ENCODE measurements around the gene PMF1. TPM values are rescaled to one million over a fixed set of nuclear protein-coding genes. Genes with fewer than 3 reads are reported as not detected.

The PMF1 gene
- total RNA-seq, 1 donor from 2014 or later, result 83.3 TPM

DNA sequence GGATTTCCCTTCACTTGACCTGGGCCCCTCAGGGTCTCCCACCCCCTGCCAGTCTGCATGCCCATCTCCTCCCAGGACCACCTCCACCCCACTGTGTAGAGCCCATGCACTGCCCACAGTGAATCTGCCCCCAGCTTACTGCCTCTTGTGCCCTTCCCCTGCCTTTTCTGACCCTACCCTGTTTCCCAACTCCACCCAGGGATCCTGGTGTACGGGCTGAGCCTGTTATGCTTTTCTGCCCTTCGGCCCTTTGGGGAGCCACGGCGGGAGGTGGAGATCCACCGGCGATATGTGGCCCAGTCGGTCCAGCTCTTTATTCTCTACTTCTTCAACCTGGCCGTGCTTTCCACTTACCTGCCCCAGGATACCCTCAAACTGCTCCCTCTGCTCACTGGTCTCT lies 73.3 kb downstream of the PMF1 start:
- Mint-ChIP-seq H3K27me3 (ENCODE audit: low read depth) (no peaks in the 10 kb centered on the region), H3K27ac (ENCODE audit: unreplicated experiment) (no peak overlapping the region), H3K4me3 (peak overlapping the region; percentile 68), H3K9me3 (no peaks in the 10 kb centered on the region), H3K4me1 (peaks cover 24% of the 10 kb centered on the region), H3K36me3 (ENCODE audit: low read depth) (no peaks in the 10 kb centered on the region)
- no peak for DNase-seq (ENCODE audit: low read depth, low spot score)
- TF ChIP-seq, protein P1, sequence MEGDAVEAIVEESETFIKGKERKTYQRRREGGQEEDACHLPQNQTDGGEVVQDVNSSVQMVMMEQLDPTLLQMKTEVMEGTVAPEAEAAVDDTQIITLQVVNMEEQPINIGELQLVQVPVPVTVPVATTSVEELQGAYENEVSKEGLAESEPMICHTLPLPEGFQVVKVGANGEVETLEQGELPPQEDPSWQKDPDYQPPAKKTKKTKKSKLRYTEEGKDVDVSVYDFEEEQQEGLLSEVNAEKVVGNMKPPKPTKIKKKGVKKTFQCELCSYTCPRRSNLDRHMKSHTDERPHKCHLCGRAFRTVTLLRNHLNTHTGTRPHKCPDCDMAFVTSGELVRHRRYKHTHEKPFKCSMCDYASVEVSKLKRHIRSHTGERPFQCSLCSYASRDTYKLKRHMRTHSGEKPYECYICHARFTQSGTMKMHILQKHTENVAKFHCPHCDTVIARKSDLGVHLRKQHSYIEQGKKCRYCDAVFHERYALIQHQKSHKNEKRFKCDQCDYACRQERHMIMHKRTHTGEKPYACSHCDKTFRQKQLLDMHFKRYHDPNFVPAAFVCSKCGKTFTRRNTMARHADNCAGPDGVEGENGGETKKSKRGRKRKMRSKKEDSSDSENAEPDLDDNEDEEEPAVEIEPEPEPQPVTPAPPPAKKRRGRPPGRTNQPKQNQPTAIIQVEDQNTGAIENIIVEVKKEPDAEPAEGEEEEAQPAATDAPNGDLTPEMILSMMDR (conservative IDR thresholded peaks at IDR 0.05), result no peak

Other genes with a start within 250 kb of the PMF1 start
- 97.6 and 101 TPM in 2 replicates for gene ARHGEF2, start 234.5 kb upstream of the PMF1 start, total RNA-seq
- 236 and 255 TPM in 2 replicates for gene SSR2, start 192.1 kb upstream of the PMF1 start, total RNA-seq
- gene UBQLN4, start 159.2 kb upstream of the PMF1 start, total RNA-seq, result 70.4 and 78.0 TPM in 2 replicates
- gene LAMTOR2, start 158.2 kb upstream of the PMF1 start, total RNA-seq, result 49.4 and 55.6 TPM in 2 replicates
- gene RAB25, start 151.8 kb upstream of the PMF1 start, total RNA-seq, result not detected in 2 replicates
- 114 and 120 TPM in 2 replicates for gene MEX3A, start 130.5 kb upstream of the PMF1 start, total RNA-seq
- 51.0 and 51.7 TPM in 2 replicates for gene LMNA, start 98.3 kb upstream of the PMF1 start, total RNA-seq
- gene SEMA4A, start 59.4 kb upstream of the PMF1 start, total RNA-seq, result 1.3 and 2.1 TPM in 2 replicates
- gene SLC25A44, start 18.9 kb upstream of the PMF1 start, total RNA-seq, result 19.1 and 22.7 TPM in 2 replicates
- gene BGLAP, start 29.2 kb downstream of the PMF1 start, total RNA-seq, result 2.5 and 3.0 TPM in 2 replicates
- 15.8 and 17.1 TPM in 2 replicates for gene PAQR6, start 35.0 kb downstream of the PMF1 start, total RNA-seq
- 116 and 122 TPM in 2 replicates for gene SMG5, start 69.8 kb downstream of the PMF1 start, total RNA-seq
- gene TMEM79, start 71.3 kb downstream of the PMF1 start, total RNA-seq, result 4.3 and 4.6 TPM in 2 replicates
- 34.2 and 38.0 TPM in 2 replicates for gene GLMP, start 82.7 kb downstream of the PMF1 start, total RNA-seq
- gene VHLL, start 86.3 kb downstream of the PMF1 start, total RNA-seq, result 0.77 TPM in 1 of 2 replicates, not detected in the other
- 343 and 346 TPM in 2 replicates for gene CCT3, start 125.3 kb downstream of the PMF1 start, total RNA-seq
- 0.66 and 1.0 TPM in 2 replicates for gene TSACC, start 125.5 kb downstream of the PMF1 start, total RNA-seq
- gene RHBG, start 156.2 kb downstream of the PMF1 start, total RNA-seq, result not detected in 2 replicates

Measured in neural crest cell (in vitro differentiated cells).